Measurements from ENCODE around the gene CACNB3. TPM values are rescaled to one million over a fixed set of nuclear protein-coding genes. Genes with fewer than 3 reads are reported as not detected.

Gene CACNB3
- total and polyA plus RNA-seq, 2 of the 8 experiments (the other 6 are each of a cell fraction or from before 2014, with no cell fraction given) = 12.5 to 16.0 TPM

- TF ChIP-seq RAD21 (IDR thresholded peaks at IDR 0.05 in 1 of 2, conservative IDR thresholded peaks at IDR 0.05 in 1 of 2; ENCODE audit: low read depth in 2 of 2, low read length in 2 of 2) (no peak), KDM4A (IDR thresholded peaks at IDR 0.05; ENCODE audit: low read depth, low read length, severe bottlenecking) (peak; percentile 85)
Measured at GRCh38 chr12:48788524-48788853, 29.8 kb upstream of the CACNB3 start (continued).

Measured in H1 (cell line).